GM18511 (cell line): ENCODE measurements around the gene DUSP22.
"Not testable (repeated sequence)": the region's sequence is repeated elsewhere in the genome, so short reads cannot be mapped to it uniquely, and the experiment has no call there.

ENCODE experiments used
- ATAC-seq: cut with Tn5 transposase; IDR thresholded peaks from one replicate; pipeline ENCODE4 v1.9.1; 2021; ENCODE audit warnings: mild to moderate bottlenecking, moderate library complexity; ENCODE audit not compliant: unreplicated experiment

DUSP22 gene

GRCh38 chr6:322940-323729 lies 30.8 kb downstream of the DUSP22 start:
- ATAC-seq, result no peak

GRCh38 chr6:323730-324088 lies 31.4 kb downstream of the DUSP22 start:
- ATAC-seq, result no peak

GRCh38 chr6:324116-324728 lies 31.9 kb downstream of the DUSP22 start:
- no peak for ATAC-seq

GRCh38 chr6:324729-325125 lies 32.4 kb downstream of the DUSP22 start:
- ATAC-seq, result no peak

GRCh38 chr6:325161-325860 lies 33.0 kb downstream of the DUSP22 start:
- ATAC-seq, result not testable (repeated sequence)

- ATAC-seq, result not testable (repeated sequence)
These were observed 33.8 kb downstream of the DUSP22 start for GRCh38 chr6:326066-326465.

- ATAC-seq, result no peak
These were observed 34.7 kb downstream of the DUSP22 start for GRCh38 chr6:326896-327537.

GRCh38 chr6:327538-328116 lies 35.3 kb downstream of the DUSP22 start:
- no peak for ATAC-seq

GRCh38 chr6:328136-328670 lies 35.9 kb downstream of the DUSP22 start:
- ATAC-seq, result peak; percentile 73

GRCh38 chr6:328924-329323 lies 36.6 kb downstream of the DUSP22 start:
- ATAC-seq, result no peak

GRCh38 chr6:329888-330691 lies 37.8 kb downstream of the DUSP22 start:
- ATAC-seq, result no peak

GRCh38 chr6:330948-331347 lies 38.7 kb downstream of the DUSP22 start:
- no peak for ATAC-seq

GRCh38 chr6:331622-332521 lies 39.6 kb downstream of the DUSP22 start:
- peak; percentile 44 for ATAC-seq

GRCh38 chr6:332671-333070 lies 40.4 kb downstream of the DUSP22 start:
- ATAC-seq, result no peak

- no peak for ATAC-seq
These were observed 41.2 kb downstream of the DUSP22 start for GRCh38 chr6:333379-334002.

GRCh38 chr6:334536-335510 lies 42.5 kb downstream of the DUSP22 start:
- ATAC-seq, result no peak

GRCh38 chr6:335572-335971 lies 43.3 kb downstream of the DUSP22 start:
- ATAC-seq, result no peak
